Left ventricle myocardium inferior (tissue), 1 donor: ENCODE results near the gene MYLK2. TPM values are rescaled to one million over a fixed set of nuclear protein-coding genes. Genes with fewer than 3 reads are reported as not detected.

Experiments
- DNase-seq: peaks from one replicate; pipeline ENCODE4 v3.0.0-alpha.2; 2020
- H3K27ac ChIP-seq: fragments of 200-600 bp; replicated peaks from 2 replicates; pipeline ENCODE4 v1.8.0; 2021
- H3K27me3 ChIP-seq: fragments of 200-600 bp; 2 replicates; pipeline ENCODE4 v1.8.0; 2021; ENCODE audit warnings: low read depth
- H3K36me3 ChIP-seq: fragments of 200-600 bp; 2 replicates; pipeline ENCODE4 v1.8.0; 2021
- H3K4me1 ChIP-seq: fragments of 200-600 bp; 2 replicates; pipeline ENCODE4 v1.8.0; 2021
- H3K4me3 ChIP-seq: fragments of 200-600 bp; 2 replicates; pipeline ENCODE4 v1.8.0; 2021; ENCODE audit warnings: mild to moderate bottlenecking, moderate library complexity
- H3K9me3 ChIP-seq: fragments of 200-600 bp; replicated peaks from 2 replicates; pipeline ENCODE4 v1.8.0; 2021
- CTCF ChIP-seq: fragments of 200-600 bp; IDR thresholded peaks from 2 replicates; pipeline ENCODE4 v1.8.0; 2021; ENCODE audit warnings: antibody characterized with exemption, mild to moderate bottlenecking, borderline replicate concordance
- intact Hi-C: fragments of 100-400 bp; cut with micrococcal nuclease; formaldehyde crosslinking; loops from one replicate; pipeline ENCODE4 v1.11.0; 2022
- total RNA-seq: library from RNA; stranded (reverse); fragmentation: NEBNext Ultra II Directional; extraction: Animal tissue kit (Norgen Biotek cat#: 25700); gene quantifications from one replicate; pipeline ENCODE4 v1.2.1, GENCODE V29; 2021
- donor health status: DM: no; HTN: yes; CAD: no; lungs with severe emphysema.

MYLK2 gene
- total RNA-seq, 1 donor from 2014 or later, result 0.25 TPM

DNA sequence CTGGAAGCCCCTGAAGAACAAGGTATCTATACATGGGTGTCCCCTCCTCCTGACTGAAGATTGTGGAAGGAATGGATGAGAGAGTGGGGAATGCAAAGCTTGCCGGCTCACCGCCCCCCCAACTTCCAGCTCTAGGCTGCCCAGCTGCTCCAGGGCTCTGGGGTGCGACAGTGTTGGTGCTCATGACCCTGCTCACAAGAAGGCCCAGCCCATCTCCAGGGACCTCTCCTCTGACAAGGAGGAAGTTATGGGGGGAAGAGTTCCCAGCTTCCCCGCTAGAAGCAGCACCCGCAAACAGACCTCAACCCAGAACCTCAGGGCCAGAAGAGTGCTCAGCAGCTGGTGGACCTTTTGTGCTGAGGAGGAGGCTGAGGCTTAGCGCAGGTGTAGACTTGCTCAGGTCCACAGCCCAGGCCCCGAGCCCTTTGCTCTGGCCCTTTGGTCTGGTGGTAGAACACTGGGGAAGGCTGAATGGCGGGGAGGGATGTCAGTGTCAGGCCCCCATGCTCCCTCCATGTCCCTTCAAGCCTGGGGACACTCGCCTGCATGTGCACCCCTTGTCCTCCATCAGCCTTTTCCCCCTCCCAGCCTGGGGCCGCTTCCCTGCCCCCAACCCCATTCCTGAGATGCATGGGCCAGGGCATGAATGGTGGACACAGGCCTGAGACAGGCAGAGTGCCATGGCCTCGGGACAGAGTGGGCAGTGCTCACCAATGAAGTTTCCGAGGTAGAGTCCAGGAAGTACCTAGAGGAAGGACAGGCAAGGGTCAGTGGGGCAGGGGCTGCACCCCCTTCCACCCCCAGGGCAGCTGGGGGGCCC lies 49.9 kb downstream of the MYLK2 start:
- Histone ChIP-seq H3K9me3 (no peaks in the 10 kb centered on the region), H3K27ac (no peak overlapping the region), H3K4me3 (peak overlapping the region; percentile 76), H3K27me3 (peaks cover 14% of the 10 kb centered on the region), H3K36me3 (no peaks in the 10 kb centered on the region), H3K4me1 (peaks cover 22% of the 10 kb centered on the region)
- intact Hi-C loops, result no loop called here
- no peak for TF ChIP-seq CTCF
- DNase-seq, result no peak

GRCh38 chr20:31869673-31869941 lies 50.5 kb downstream of the MYLK2 start:
- Histone ChIP-seq H3K4me1 (peaks cover 22% of the 10 kb centered on the region), H3K27ac (peak overlapping the region; percentile 47), H3K27me3 (peaks cover 14% of the 10 kb centered on the region), H3K36me3 (no peaks in the 10 kb centered on the region), H3K9me3 (no peaks in the 10 kb centered on the region), H3K4me3 (peak overlapping the region; percentile 76)
- TF ChIP-seq CTCF, result no peak
- intact Hi-C loops, result no loop called here
- no peak for DNase-seq

GRCh38 chr20:31869942-31870725 lies 51.0 kb downstream of the MYLK2 start, which contains the start of the genes DUSP15 and TTLL9:
DUSP15 (minus strand) TSS chr20:31870527; CDS start chr20:31870337, 190 bp downstream.
TTLL9 (plus strand) TSS chr20:31870634; CDS start chr20:31871127, 493 bp downstream.
- no peak for TF ChIP-seq CTCF
- DNase-seq, result peak; percentile 39
- Histone ChIP-seq H3K4me1 (peaks cover 22% of the 10 kb centered on the region), H3K4me3 (peak within 1 kb of the TSS; percentile 76), H3K36me3 (no peaks in the 10 kb centered on the region), H3K27me3 (peaks cover 14% of the 10 kb centered on the region), H3K27ac (peak within 1 kb of the TSS; percentile 47), H3K9me3 (no peaks in the 10 kb centered on the region)
- intact Hi-C loops, result no loop called here

- Histone ChIP-seq H3K27me3 (peaks cover 14% of the 10 kb centered on the region), H3K27ac (peak overlapping the region; percentile 47), H3K36me3 (no peaks in the 10 kb centered on the region), H3K4me1 (peaks cover 22% of the 10 kb centered on the region), H3K9me3 (no peaks in the 10 kb centered on the region), H3K4me3 (peak overlapping the region; percentile 76)
- no peak for TF ChIP-seq CTCF
- no peak for DNase-seq
- intact Hi-C loops, result no loop called here
These were observed 51.8 kb downstream of the MYLK2 start for GRCh38 chr20:31870726-31871617.

- Histone ChIP-seq H3K4me3 (no peak overlapping the region), H3K27ac (no peak overlapping the region), H3K9me3 (no peaks in the 10 kb centered on the region), H3K36me3 (no peaks in the 10 kb centered on the region), H3K4me1 (peaks cover 22% of the 10 kb centered on the region), H3K27me3 (peaks cover 14% of the 10 kb centered on the region)
- intact Hi-C loops, result no loop called here
- DNase-seq, result no peak
- TF ChIP-seq CTCF, result no peak
These were observed 52.4 kb downstream of the MYLK2 start for GRCh38 chr20:31871618-31871954.
